Suprapubic skin (tissue), 4 donors: Measurements from ENCODE around the gene HYI. TPM values are rescaled to one million over a fixed set of nuclear protein-coding genes. Genes with fewer than 3 reads are reported as not detected.

Experiments used
- DNase-seq, 2 donors: peaks; one replicate each; pipeline ENCODE4 v3.0.0-alpha.2; 2019; ENCODE audit warnings: low spot score in 2 of 2
- H3K27ac ChIP-seq: fragments of 200-600 bp; sonication (generic); one replicate; pipeline ENCODE4 v1.5.1; 2019
- H3K27me3 ChIP-seq: fragments of 200-600 bp; sonication (generic); one replicate; pipeline ENCODE4 v1.5.1; 2019
- H3K36me3 ChIP-seq: fragments of 200-600 bp; sonication (generic); one replicate; pipeline ENCODE4 v1.5.1; 2019
- H3K4me1 ChIP-seq: fragments of 200-600 bp; sonication (generic); one replicate; pipeline ENCODE4 v1.5.1; 2019
- H3K4me3 ChIP-seq: fragments of 200-600 bp; sonication (generic); one replicate; pipeline ENCODE4 v1.5.1; 2019; ENCODE audit warnings: mild to moderate bottlenecking
- H3K9me3 ChIP-seq: fragments of 200-600 bp; sonication (generic); one replicate; pipeline ENCODE4 v1.5.1; 2019
- EP300 ChIP-seq: sonication (generic); formaldehyde crosslinking; IDR thresholded peaks from one replicate; pipeline ENCODE4 v1.6.1; 2017; ENCODE audit warnings: antibody characterized with exemption
- POLR2A ChIP-seq, 2 donors: fragments of 450-650 bp; IDR thresholded peaks; one replicate each; pipeline ENCODE4 v1.6.1; 2017; ENCODE audit warnings: antibody characterized with exemption in 2 of 2, mild to moderate bottlenecking in 2 of 2, moderate library complexity in 2 of 2
- POLR2AphosphoS5 ChIP-seq, 3 donors: sonication (generic); formaldehyde crosslinking; IDR thresholded peaks; one replicate each; pipeline ENCODE4 v1.6.1; 2017; ENCODE audit warnings: antibody characterized with exemption in 3 of 3
- WGBS: methylation state at CpG from one replicate; pipeline ENCODE4 v1.1.5; 2018; 5-methylcytosine and 5-hydroxymethylcytosine counted together
- total RNA-seq, 4 donors: library from RNA; depleted of rRNA; stranded (reverse); fragments of >200 nt; gene quantifications; one replicate each; pipeline ENCODE4 v1.1.0, GENCODE V29; 2016
- TF ChIP-seq, protein P1 (sequence below), 2 donors: fragments of 200-600 bp in 1 of 2; fragments of 450-650 bp in 1 of 2; sonication (generic) in 1 of 2; IDR thresholded peaks; one replicate each; pipeline ENCODE4 v1.5.1; 2016 to 2019; ENCODE audit warnings: antibody characterized with exemption in 2 of 2, mild to moderate bottlenecking in 1 of 2, moderate library complexity in 1 of 2

Gene HYI
- total RNA-seq, 4 donors from 2014 or later, result 27.8 to 55.8 (median 39.5) TPM

DNA sequence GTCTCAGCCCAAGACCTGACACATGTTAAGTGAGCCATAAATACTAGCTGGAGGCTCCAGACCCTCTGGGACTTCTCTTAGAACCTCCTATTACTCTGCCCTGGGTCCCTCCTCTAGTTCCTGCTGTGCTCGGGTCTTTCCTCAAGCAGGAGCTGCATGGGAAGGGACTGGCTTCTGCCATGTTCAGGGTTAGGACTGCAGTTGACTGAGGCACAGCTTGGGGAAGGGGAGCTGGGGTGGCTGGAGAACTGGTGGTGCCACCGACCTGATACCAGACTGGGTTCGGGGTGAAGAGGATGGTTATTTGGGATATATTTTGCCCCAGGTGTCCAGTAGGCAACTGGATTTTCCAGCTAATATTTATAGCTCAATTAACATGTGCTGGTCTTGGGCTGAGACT is 15.7 kb downstream of the HYI start:
- WGBS, result 88% methylated on average over 3 of the region's 3 CpGs
- Histone ChIP-seq H3K27ac (no peak overlapping the region), H3K27me3 (no peaks in the 10 kb centered on the region), H3K9me3 (no peaks in the 10 kb centered on the region), H3K36me3 (peaks cover 82% of the 10 kb centered on the region), H3K4me3 (no peak overlapping the region), H3K4me1 (peaks cover 10% of the 10 kb centered on the region)
- TF ChIP-seq, protein P1, sequence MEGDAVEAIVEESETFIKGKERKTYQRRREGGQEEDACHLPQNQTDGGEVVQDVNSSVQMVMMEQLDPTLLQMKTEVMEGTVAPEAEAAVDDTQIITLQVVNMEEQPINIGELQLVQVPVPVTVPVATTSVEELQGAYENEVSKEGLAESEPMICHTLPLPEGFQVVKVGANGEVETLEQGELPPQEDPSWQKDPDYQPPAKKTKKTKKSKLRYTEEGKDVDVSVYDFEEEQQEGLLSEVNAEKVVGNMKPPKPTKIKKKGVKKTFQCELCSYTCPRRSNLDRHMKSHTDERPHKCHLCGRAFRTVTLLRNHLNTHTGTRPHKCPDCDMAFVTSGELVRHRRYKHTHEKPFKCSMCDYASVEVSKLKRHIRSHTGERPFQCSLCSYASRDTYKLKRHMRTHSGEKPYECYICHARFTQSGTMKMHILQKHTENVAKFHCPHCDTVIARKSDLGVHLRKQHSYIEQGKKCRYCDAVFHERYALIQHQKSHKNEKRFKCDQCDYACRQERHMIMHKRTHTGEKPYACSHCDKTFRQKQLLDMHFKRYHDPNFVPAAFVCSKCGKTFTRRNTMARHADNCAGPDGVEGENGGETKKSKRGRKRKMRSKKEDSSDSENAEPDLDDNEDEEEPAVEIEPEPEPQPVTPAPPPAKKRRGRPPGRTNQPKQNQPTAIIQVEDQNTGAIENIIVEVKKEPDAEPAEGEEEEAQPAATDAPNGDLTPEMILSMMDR (IDR thresholded peaks at IDR 0.05), result no peak
- TF ChIP-seq EP300 (no peak), POLR2A (IDR thresholded peaks at IDR 0.05) (no peak), POLR2AphosphoS5 (IDR thresholded peaks at IDR 0.05) (no peak)
- peak in 1 of 2 donors; percentile 40 for DNase-seq

GRCh38 chr1:43437031-43437973 is 16.4 kb downstream of the HYI start:
- no peak overlapping the region for H3K27ac ChIP-seq
- DNase-seq, result peak; percentile 58 to 69
- H3K9me3 ChIP-seq, result no peaks in the 10 kb centered on the region
- no peak overlapping the region for H3K4me3 ChIP-seq
- WGBS, result 84% methylated on average over 16 of the region's 20 CpGs
- H3K4me1 ChIP-seq, result peaks cover 10% of the 10 kb centered on the region
- H3K36me3 ChIP-seq, result peaks cover 82% of the 10 kb centered on the region
- H3K27me3 ChIP-seq, result no peaks in the 10 kb centered on the region
- TF ChIP-seq POLR2AphosphoS5 (IDR thresholded peaks at IDR 0.05) (no peak), POLR2A (IDR thresholded peaks at IDR 0.05) (no peak), EP300 (no peak)
- TF ChIP-seq, protein P1 (IDR thresholded peaks at IDR 0.05), result no peak

GRCh38 chr1:43436371-43436770 is 17.4 kb downstream of the HYI start:
- TF ChIP-seq POLR2A (IDR thresholded peaks at IDR 0.05) (no peak), POLR2AphosphoS5 (IDR thresholded peaks at IDR 0.05) (no peak), EP300 (no peak)
- TF ChIP-seq, protein P1 (IDR thresholded peaks at IDR 0.05), result no peak
- Histone ChIP-seq H3K27me3 (no peaks in the 10 kb centered on the region), H3K4me3 (no peak overlapping the region), H3K36me3 (peaks cover 82% of the 10 kb centered on the region), H3K9me3 (no peaks in the 10 kb centered on the region), H3K4me1 (peaks cover 10% of the 10 kb centered on the region), H3K27ac (peak overlapping the region; percentile 4)
- peak in 1 of 2 donors; percentile 15 for DNase-seq
- WGBS, result 79% methylated on average over 3 of the region's 3 CpGs

DNA sequence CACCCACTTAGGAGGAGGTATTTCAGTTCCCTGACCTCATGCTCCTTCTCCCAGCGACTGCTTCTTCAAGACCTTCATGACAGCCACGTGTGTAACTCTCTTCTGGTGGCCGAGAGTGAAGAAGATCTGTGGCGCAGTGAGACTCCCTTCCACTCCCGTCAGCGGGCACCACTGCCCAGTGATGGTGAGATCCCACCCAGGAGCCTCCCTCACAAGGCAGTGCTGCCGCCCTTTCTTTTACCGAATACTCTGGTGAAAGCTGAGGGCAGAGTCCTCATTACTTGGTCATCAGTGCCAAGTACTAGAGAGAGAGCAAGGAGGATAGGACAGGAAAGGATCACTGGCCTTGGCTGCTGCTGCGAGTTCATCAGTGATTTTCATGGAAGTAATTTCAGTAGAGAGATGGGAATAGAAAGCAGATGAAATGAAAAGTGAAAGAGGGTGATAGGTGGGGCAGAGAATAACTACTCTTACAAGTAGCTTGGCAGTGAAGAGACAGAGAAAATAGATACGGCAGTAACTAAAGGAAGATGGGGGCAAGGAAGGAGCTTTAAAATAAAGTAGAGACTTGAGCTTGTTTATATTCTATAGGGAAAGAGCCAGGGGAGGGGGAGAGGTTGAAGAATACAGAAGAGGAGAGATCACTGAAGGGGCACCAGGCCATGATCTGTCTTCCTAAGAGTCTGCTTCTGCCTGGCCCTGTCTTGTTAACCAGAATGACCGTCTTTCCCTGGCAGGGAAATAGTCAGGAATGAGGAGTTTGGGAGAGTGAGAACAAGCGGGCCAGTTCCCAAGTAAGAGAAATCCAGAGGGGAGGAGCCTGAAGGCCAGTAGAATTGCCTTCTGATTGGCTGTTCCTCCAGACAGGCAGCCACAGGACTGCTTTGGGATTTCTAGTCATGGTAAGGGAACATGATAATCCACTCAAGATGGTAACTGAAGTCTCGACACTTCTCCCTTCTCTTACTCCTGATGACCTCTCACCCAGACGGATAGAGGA is 18.3 kb downstream of the HYI start:
- TF ChIP-seq POLR2A (IDR thresholded peaks at IDR 0.05) (no peak), EP300 (no peak), POLR2AphosphoS5 (IDR thresholded peaks at IDR 0.05) (no peak)
- TF ChIP-seq, protein P1 (IDR thresholded peaks at IDR 0.05), result no peak
- peak overlapping the region; percentile 4 for H3K27ac ChIP-seq

More for the DNA sequence above, 18.3 kb downstream of the HYI start:
- DNase-seq, result peak; percentile 63 to 67
- Histone ChIP-seq H3K4me3 (no peak overlapping the region), H3K36me3 (peaks cover 82% of the 10 kb centered on the region), H3K4me1 (peaks cover 10% of the 10 kb centered on the region), H3K27me3 (no peaks in the 10 kb centered on the region), H3K9me3 (no peaks in the 10 kb centered on the region)
- WGBS, result 68% methylated on average over 13 of the region's 14 CpGs
